GM19035 (cell line): ENCODE results near the gene LGALS8.
"Not testable (repeated sequence)": the region's sequence is repeated elsewhere in the genome, so short reads cannot be mapped to it uniquely, and the experiment has no call there.

Source experiments
- ATAC-seq: cut with Tn5 transposase; IDR thresholded peaks from one replicate; pipeline ENCODE4 v1.9.1; 2021; ENCODE audit not compliant: unreplicated experiment

LGALS8 gene

DNA sequence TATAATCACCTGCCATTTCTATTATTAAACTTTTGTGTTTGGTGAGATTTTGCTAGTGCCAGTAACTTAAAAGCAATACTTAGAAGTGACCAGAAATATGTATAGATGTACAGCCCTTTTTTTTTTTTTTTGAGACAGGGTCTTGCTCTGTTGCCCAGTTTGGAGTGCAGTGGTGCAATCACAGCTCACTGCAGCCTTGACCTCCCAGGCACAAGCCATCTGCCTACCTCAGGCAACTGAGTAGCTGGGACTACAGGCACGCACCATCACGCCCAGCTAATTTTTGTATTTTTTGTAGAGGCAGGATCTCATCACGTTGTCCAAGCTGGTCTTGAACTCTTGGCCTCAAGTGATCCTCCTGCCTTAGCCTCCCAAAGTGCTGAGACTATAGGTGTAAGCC lies 56.6 kb downstream of the LGALS8 start:
- ATAC-seq: not testable (repeated sequence)

DNA sequence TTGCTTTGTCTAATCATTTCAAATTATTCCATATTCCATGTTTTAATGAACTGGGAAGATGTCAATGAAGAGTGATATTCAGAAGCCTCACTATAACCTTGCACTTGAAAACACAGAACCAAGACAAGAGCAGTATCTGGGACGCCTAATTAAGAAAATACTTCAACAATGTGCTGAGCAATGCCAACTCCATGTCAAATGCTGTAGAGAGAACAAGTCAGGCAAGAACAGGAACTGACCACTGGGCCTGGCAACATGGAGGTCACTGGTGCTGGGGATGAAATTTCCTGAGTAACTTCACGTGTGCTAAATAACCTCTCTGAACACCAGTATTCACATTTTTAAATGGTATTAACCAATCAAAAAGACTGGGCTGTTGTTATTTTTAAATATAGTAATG lies 57.7 kb downstream of the LGALS8 start:
- no peak for ATAC-seq

DNA sequence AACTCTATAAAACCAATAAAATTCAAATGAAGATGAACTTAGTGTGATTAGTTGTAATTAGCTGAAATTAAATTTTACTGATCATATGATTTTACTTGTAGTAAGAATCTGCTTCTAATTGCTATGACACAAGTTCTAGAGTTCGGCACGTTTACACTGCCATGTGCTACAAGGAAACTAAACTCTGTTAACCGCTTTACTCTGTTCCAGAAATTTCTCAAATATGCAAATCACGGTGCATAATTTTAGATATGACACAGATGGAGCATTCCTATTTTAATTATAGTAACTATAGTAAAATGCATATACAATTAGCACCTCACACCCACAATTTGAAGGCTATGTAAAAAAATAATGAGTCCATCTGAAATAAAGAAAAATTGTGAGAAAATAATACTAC lies 65.7 kb downstream of the LGALS8 start:
- no peak for ATAC-seq

- ATAC-seq: no peak
Observed at GRCh38 chr1:236590553-236591150, 66.9 kb downstream of the LGALS8 start.

DNA sequence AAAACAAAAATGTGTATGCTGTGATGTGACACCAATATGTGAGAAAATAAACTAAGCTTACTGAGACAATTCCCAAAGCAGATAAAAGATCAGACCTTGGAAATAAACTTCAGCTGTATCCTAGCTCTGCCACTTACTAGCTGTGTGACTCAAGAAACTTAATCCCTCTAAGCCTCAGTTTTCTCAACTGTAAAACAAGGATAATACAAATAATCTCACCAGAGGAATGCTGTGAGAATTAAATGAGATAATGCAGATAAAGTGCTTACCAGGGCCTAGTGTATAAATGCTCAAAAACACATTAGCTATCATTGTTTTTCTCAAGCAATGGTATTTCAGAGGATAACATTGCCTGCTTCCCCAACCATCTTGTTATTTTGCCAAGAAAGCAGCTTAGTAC lies 78.4 kb downstream of the LGALS8 start:
- ATAC-seq: no peak
